ENCODE results near the gene ABCA2. TPM values are rescaled to one million over a fixed set of nuclear protein-coding genes. Genes with fewer than 3 reads are reported as not detected.

The ABCA2 gene
- total RNA-seq, 2 donors from 2014 or later = 28.3 to 28.5 TPM

GRCh38 chr9:137025517-137025966 is 2.5 kb downstream of the ABCA2 start:
- no peak for TF ChIP-seq CTCF (IDR thresholded peaks at IDR 0.05)
- no peaks in the 10 kb centered on the region for H3K9me3 ChIP-seq
- no peak for DNase-seq (ENCODE audit: low spot score)
- H3K4me1 ChIP-seq = peaks cover 0 to 27% of the 10 kb centered on the region in 2 donors
- H3K4me3 ChIP-seq = no peak overlapping the region
- H3K36me3 ChIP-seq = no peaks in the 10 kb centered on the region
- no peak overlapping the region for H3K27ac ChIP-seq
- H3K27me3 ChIP-seq = no peaks in the 10 kb centered on the region

GRCh38 chr9:137023583-137023991 is 4.5 kb downstream of the ABCA2 start:
- no peak for DNase-seq (ENCODE audit: low spot score)
- no peaks in the 10 kb centered on the region for H3K36me3 ChIP-seq

GRCh38 chr9:137023157-137023556 is 4.9 kb downstream of the ABCA2 start:
- H3K27me3 ChIP-seq = no peaks in the 10 kb centered on the region
- no peaks in the 10 kb centered on the region for H3K9me3 ChIP-seq
- no peak overlapping the region for H3K4me3 ChIP-seq
- TF ChIP-seq CTCF (IDR thresholded peaks at IDR 0.05) = no peak
- no peaks in the 10 kb centered on the region for H3K36me3 ChIP-seq
- peaks cover 0 to 14% of the 10 kb centered on the region in 2 donors for H3K4me1 ChIP-seq
- no peak overlapping the region for H3K27ac ChIP-seq
- DNase-seq (ENCODE audit: low spot score) = no peak

More at GRCh38 chr9:137023583-137023991, 4.5 kb downstream of the ABCA2 start:
- TF ChIP-seq CTCF (IDR thresholded peaks at IDR 0.05) = no peak
- Histone ChIP-seq H3K4me1 (peaks cover 0 to 18% of the 10 kb centered on the region in 2 donors), H3K27ac (no peak overlapping the region), H3K27me3 (no peaks in the 10 kb centered on the region), H3K4me3 (no peak overlapping the region), H3K9me3 (no peaks in the 10 kb centered on the region)

- Histone ChIP-seq H3K9me3 (no peaks in the 10 kb centered on the region), H3K27me3 (no peaks in the 10 kb centered on the region), H3K4me1 (peaks cover 0 to 14% of the 10 kb centered on the region in 2 donors), H3K4me3 (no peak overlapping the region), H3K27ac (no peak overlapping the region), H3K36me3 (peaks cover 3% of the 10 kb centered on the region)
- no peak for DNase-seq (ENCODE audit: low spot score)
- TF ChIP-seq CTCF (IDR thresholded peaks at IDR 0.05) = no peak
Measured at GRCh38 chr9:137022662-137023008, 5.4 kb downstream of the ABCA2 start.

GRCh38 chr9:137021979-137022661 is 5.9 kb downstream of the ABCA2 start:
- Histone ChIP-seq H3K4me3 (no peak overlapping the region), H3K27ac (no peak overlapping the region), H3K27me3 (no peaks in the 10 kb centered on the region), H3K36me3 (peaks cover 8% of the 10 kb centered on the region), H3K9me3 (no peaks in the 10 kb centered on the region), H3K4me1 (peaks cover 0 to 9% of the 10 kb centered on the region in 2 donors)
- TF ChIP-seq CTCF (IDR thresholded peaks at IDR 0.05) = no peak
- DNase-seq (ENCODE audit: low spot score) = no peak

GRCh38 chr9:137021568-137021978 is 6.5 kb downstream of the ABCA2 start:
- Histone ChIP-seq H3K27me3 (no peaks in the 10 kb centered on the region), H3K36me3 (peaks cover 13% of the 10 kb centered on the region), H3K27ac (no peak overlapping the region), H3K4me1 (peaks cover 0 to 3% of the 10 kb centered on the region in 2 donors), H3K4me3 (no peak overlapping the region), H3K9me3 (no peaks in the 10 kb centered on the region)
- no peak for DNase-seq (ENCODE audit: low spot score)
- no peak for TF ChIP-seq CTCF (IDR thresholded peaks at IDR 0.05)
